ENCODE results near the gene TIMM21.

- TF ChIP-seq YY1 (IDR thresholded peaks at IDR 0.05) (no peak), CTCF (IDR thresholded peaks at IDR 0.05; ENCODE audit: low read depth, low read length, missing input control) (no peak), FOXA1 (IDR thresholded peaks at IDR 0.05) (no peak), REST (IDR thresholded peaks at IDR 0.05) (no peak), ATF3 (IDR thresholded peaks at IDR 0.05) (no peak)
These were observed 34.6 kb upstream of the TIMM21 start for GRCh38 chr18:74113711-74114110.
